Stimulated activated memory B cell treated with anti-CD40 and anti-IgM and Interleukin-4, amounts not matched to agents 10 μg/mL and 1 μg/mL and 100 μg/mL, for 72 hours (primary cell): ENCODE measurements around the gene FLNB.

Source experiments
- ATAC-seq: fragments of 150-1000 bp; cut with Tn5 transposase; 2 replicates; pipeline ENCODE4 v1.10.0; 2021
- H3K27ac Mint-ChIP-seq: one replicate; pipeline ENCODE4 v1.8.0; 2022; ENCODE audit warnings: mild to moderate bottlenecking, mixed read lengths
- H3K27me3 Mint-ChIP-seq: one replicate; pipeline ENCODE4 v1.8.0; 2022; ENCODE audit warnings: mixed read lengths
- H3K36me3 Mint-ChIP-seq: one replicate; pipeline ENCODE4 v1.8.0; 2022; ENCODE audit warnings: mixed read lengths
- H3K4me1 Mint-ChIP-seq: one replicate; pipeline ENCODE4 v1.8.0; 2022; ENCODE audit warnings: mixed read lengths
- H3K4me3 Mint-ChIP-seq: one replicate; pipeline ENCODE4 v1.8.0; 2022; ENCODE audit warnings: mild to moderate bottlenecking, moderate library complexity, mixed read lengths
- H3K9me3 Mint-ChIP-seq: one replicate; pipeline ENCODE4 v1.8.0; 2022; ENCODE audit warnings: mixed read lengths

FLNB gene

GRCh38 chr3:57992452-57993213 is 15.6 kb upstream of the FLNB start:
- H3K9me3 Mint-ChIP-seq: no peaks in the 10 kb centered on the region
- no peak for ATAC-seq
- no peak overlapping the region for H3K4me3 Mint-ChIP-seq
- no peak overlapping the region for H3K27ac Mint-ChIP-seq
- H3K27me3 Mint-ChIP-seq: no peaks in the 10 kb centered on the region
- no peaks in the 10 kb centered on the region for H3K36me3 Mint-ChIP-seq
- no peaks in the 10 kb centered on the region for H3K4me1 Mint-ChIP-seq

- ATAC-seq: peak; percentile 81
- Mint-ChIP-seq H3K27ac (peak overlapping the region; percentile 80), H3K4me3 (peak overlapping the region; percentile 67), H3K9me3 (no peaks in the 10 kb centered on the region), H3K4me1 (peaks cover 29% of the 10 kb centered on the region), H3K36me3 (no peaks in the 10 kb centered on the region), H3K27me3 (no peaks in the 10 kb centered on the region)
Measured at GRCh38 chr3:57998366-57999283, 9.6 kb upstream of the FLNB start.

- no peaks in the 10 kb centered on the region for H3K27me3 Mint-ChIP-seq
- H3K27ac Mint-ChIP-seq: peak overlapping the region; percentile 80
- H3K36me3 Mint-ChIP-seq: no peaks in the 10 kb centered on the region
- no peak for ATAC-seq
- no peak overlapping the region for H3K4me3 Mint-ChIP-seq
- H3K9me3 Mint-ChIP-seq: no peaks in the 10 kb centered on the region
- H3K4me1 Mint-ChIP-seq: peaks cover 29% of the 10 kb centered on the region
Measured at GRCh38 chr3:57999417-58000115, 8.7 kb upstream of the FLNB start.

- no peak overlapping the region for H3K4me3 Mint-ChIP-seq
- no peak for ATAC-seq
- peaks cover 29% of the 10 kb centered on the region for H3K4me1 Mint-ChIP-seq
- no peaks in the 10 kb centered on the region for H3K36me3 Mint-ChIP-seq
- H3K9me3 Mint-ChIP-seq: no peaks in the 10 kb centered on the region
- H3K27ac Mint-ChIP-seq: peak overlapping the region; percentile 10
- H3K27me3 Mint-ChIP-seq: no peaks in the 10 kb centered on the region
Measured at GRCh38 chr3:58000306-58001085, 7.7 kb upstream of the FLNB start.

GRCh38 chr3:58001086-58001467 is 7.1 kb upstream of the FLNB start:
- Mint-ChIP-seq H3K27me3 (no peaks in the 10 kb centered on the region), H3K36me3 (no peaks in the 10 kb centered on the region), H3K4me3 (no peak overlapping the region), H3K4me1 (peaks cover 29% of the 10 kb centered on the region), H3K9me3 (no peaks in the 10 kb centered on the region), H3K27ac (peak overlapping the region; percentile 10)
- ATAC-seq: no peak

GRCh38 chr3:58001979-58002378 is 6.2 kb upstream of the FLNB start:
- H3K27ac Mint-ChIP-seq: no peak overlapping the region
- no peak overlapping the region for H3K4me3 Mint-ChIP-seq
- H3K9me3 Mint-ChIP-seq: no peaks in the 10 kb centered on the region
- peaks cover 29% of the 10 kb centered on the region for H3K4me1 Mint-ChIP-seq
- ATAC-seq: no peak
- no peaks in the 10 kb centered on the region for H3K27me3 Mint-ChIP-seq
- H3K36me3 Mint-ChIP-seq: no peaks in the 10 kb centered on the region

GRCh38 chr3:58003093-58003492 is 5.1 kb upstream of the FLNB start:
- H3K9me3 Mint-ChIP-seq: no peaks in the 10 kb centered on the region
- no peaks in the 10 kb centered on the region for H3K27me3 Mint-ChIP-seq
- no peak overlapping the region for H3K27ac Mint-ChIP-seq

GRCh38 chr3:58004973-58005372 is 3.2 kb upstream of the FLNB start:
- no peaks in the 10 kb centered on the region for H3K27me3 Mint-ChIP-seq
- H3K27ac Mint-ChIP-seq: no peak overlapping the region
- H3K9me3 Mint-ChIP-seq: no peaks in the 10 kb centered on the region
- no peaks in the 10 kb centered on the region for H3K36me3 Mint-ChIP-seq
- H3K4me3 Mint-ChIP-seq: no peak overlapping the region
- ATAC-seq: no peak
- peaks cover 21% of the 10 kb centered on the region for H3K4me1 Mint-ChIP-seq

More at GRCh38 chr3:58003093-58003492, 5.1 kb upstream of the FLNB start:
- peaks cover 27% of the 10 kb centered on the region for H3K4me1 Mint-ChIP-seq
- ATAC-seq: no peak
- H3K36me3 Mint-ChIP-seq: no peaks in the 10 kb centered on the region
- H3K4me3 Mint-ChIP-seq: no peak overlapping the region

- Mint-ChIP-seq H3K9me3 (no peaks in the 10 kb centered on the region), H3K27ac (no peak overlapping the region), H3K27me3 (no peaks in the 10 kb centered on the region), H3K4me1 (peaks cover 22% of the 10 kb centered on the region), H3K4me3 (no peak overlapping the region), H3K36me3 (no peaks in the 10 kb centered on the region)
- ATAC-seq: no peak
Measured at GRCh38 chr3:58005669-58006068, 2.6 kb upstream of the FLNB start.

- Mint-ChIP-seq H3K36me3 (no peaks in the 10 kb centered on the region), H3K4me1 (peaks cover 25% of the 10 kb centered on the region), H3K27ac (no peak overlapping the region), H3K27me3 (no peaks in the 10 kb centered on the region), H3K9me3 (no peaks in the 10 kb centered on the region), H3K4me3 (no peak overlapping the region)
- no peak for ATAC-seq
Measured at GRCh38 chr3:58006661-58007060, 1.6 kb upstream of the FLNB start.

- H3K27me3 Mint-ChIP-seq: no peaks in the 10 kb centered on the region
- ATAC-seq: peak; percentile 48
- H3K9me3 Mint-ChIP-seq: no peaks in the 10 kb centered on the region
- H3K36me3 Mint-ChIP-seq: no peaks in the 10 kb centered on the region
- peaks cover 43% of the 10 kb centered on the region for H3K4me1 Mint-ChIP-seq
- peak overlapping the region; percentile 87 for H3K27ac Mint-ChIP-seq
- H3K4me3 Mint-ChIP-seq: peak overlapping the region; percentile 88
Measured at GRCh38 chr3:58009026-58009748, 965 bp downstream of the FLNB start.

GRCh38 chr3:58009749-58010535 is 1.7 kb downstream of the FLNB start:
- peaks cover 43% of the 10 kb centered on the region for H3K4me1 Mint-ChIP-seq
- no peak for ATAC-seq
- H3K36me3 Mint-ChIP-seq: no peaks in the 10 kb centered on the region
- peak overlapping the region; percentile 88 for H3K4me3 Mint-ChIP-seq
- no peaks in the 10 kb centered on the region for H3K27me3 Mint-ChIP-seq
- H3K27ac Mint-ChIP-seq: peak overlapping the region; percentile 87
- no peaks in the 10 kb centered on the region for H3K9me3 Mint-ChIP-seq

GRCh38 chr3:58010562-58010961 is 2.3 kb downstream of the FLNB start:
- no peak overlapping the region for H3K27ac Mint-ChIP-seq
- H3K36me3 Mint-ChIP-seq: no peaks in the 10 kb centered on the region

More at GRCh38 chr3:58010562-58010961, 2.3 kb downstream of the FLNB start:
- Mint-ChIP-seq H3K4me3 (no peak overlapping the region), H3K9me3 (no peaks in the 10 kb centered on the region), H3K4me1 (peaks cover 43% of the 10 kb centered on the region), H3K27me3 (no peaks in the 10 kb centered on the region)
- ATAC-seq: no peak
